ENCODE results near the gene SIGLEC7. TPM values are rescaled to one million over a fixed set of nuclear protein-coding genes. Genes with fewer than 3 reads are reported as not detected.
"Not testable (repeated sequence)": the region's sequence is repeated elsewhere in the genome, so short reads cannot be mapped to it uniquely, and the experiment has no call there.

The SIGLEC7 gene
- total RNA-seq, 1 donor, result not detected

DNA sequence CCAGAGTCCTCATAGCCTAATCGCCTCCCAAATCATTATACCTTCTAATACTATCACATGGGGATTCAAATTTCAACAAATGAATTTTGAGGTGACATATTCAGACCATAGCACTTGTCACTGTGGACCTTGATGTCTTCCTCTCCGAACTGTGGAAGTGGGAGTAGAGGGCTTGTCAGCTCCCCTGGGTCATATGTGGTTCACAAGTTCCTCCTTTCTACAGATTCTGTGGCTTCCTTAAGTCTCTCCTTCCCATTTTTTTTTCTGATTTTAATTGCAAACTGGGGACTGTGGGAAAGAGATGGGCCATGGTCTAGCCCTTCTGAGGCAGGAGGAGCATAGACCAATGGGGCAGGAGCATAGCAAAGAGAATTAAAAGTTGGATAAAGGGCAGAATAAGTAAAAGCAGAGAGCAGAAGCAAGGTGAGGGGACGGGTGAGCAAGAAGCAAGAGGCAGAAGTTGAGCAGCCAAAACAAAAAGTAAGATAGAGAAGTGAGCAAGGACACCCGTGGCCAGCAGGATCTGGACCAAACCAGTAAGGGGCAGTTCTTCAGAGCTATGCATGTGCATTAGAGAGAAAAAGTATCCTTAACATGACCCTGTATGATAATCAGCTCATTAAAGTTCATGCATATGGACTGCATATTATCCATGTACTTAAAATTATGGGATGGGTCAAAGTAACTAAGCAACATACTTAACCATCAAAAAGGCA, 2.6 kb upstream of the SIGLEC7 start:
- Histone ChIP-seq H3K36me3 (ENCODE audit: insufficient read depth, low read length) (no peaks in the 10 kb centered on the region), H4K20me1 (ENCODE audit: insufficient read depth, low read length) (no peaks in the 10 kb centered on the region), H3K4me2 (ENCODE audit: insufficient read depth, low read length) (no peak overlapping the region), H3K4me3 (ENCODE audit: insufficient read depth, low read length) (no peak overlapping the region), H3K27ac (ENCODE audit: low read depth, low read length) (no peak overlapping the region), H2AFZ (ENCODE audit: low read length) (no peak overlapping the region), H3K4me1 (ENCODE audit: insufficient read depth, low read length) (peaks cover 5% of the 10 kb centered on the region), H3K79me2 (ENCODE audit: insufficient read depth, low read length) (no peaks in the 10 kb centered on the region), H3K27me3 (ENCODE audit: insufficient read depth, low read length) (peaks cover 8% of the 10 kb centered on the region), H3K9me3 (ENCODE audit: low read depth, low read length) (no peaks in the 10 kb centered on the region)
- no peak for DNase-seq (ENCODE audit: insufficient read length, low spot score, missing footprints)
- TF ChIP-seq, protein P1, sequence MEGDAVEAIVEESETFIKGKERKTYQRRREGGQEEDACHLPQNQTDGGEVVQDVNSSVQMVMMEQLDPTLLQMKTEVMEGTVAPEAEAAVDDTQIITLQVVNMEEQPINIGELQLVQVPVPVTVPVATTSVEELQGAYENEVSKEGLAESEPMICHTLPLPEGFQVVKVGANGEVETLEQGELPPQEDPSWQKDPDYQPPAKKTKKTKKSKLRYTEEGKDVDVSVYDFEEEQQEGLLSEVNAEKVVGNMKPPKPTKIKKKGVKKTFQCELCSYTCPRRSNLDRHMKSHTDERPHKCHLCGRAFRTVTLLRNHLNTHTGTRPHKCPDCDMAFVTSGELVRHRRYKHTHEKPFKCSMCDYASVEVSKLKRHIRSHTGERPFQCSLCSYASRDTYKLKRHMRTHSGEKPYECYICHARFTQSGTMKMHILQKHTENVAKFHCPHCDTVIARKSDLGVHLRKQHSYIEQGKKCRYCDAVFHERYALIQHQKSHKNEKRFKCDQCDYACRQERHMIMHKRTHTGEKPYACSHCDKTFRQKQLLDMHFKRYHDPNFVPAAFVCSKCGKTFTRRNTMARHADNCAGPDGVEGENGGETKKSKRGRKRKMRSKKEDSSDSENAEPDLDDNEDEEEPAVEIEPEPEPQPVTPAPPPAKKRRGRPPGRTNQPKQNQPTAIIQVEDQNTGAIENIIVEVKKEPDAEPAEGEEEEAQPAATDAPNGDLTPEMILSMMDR (IDR thresholded peaks at IDR 0.05; ENCODE audit: extremely low read depth, low read depth, low read length), result no peak

DNA sequence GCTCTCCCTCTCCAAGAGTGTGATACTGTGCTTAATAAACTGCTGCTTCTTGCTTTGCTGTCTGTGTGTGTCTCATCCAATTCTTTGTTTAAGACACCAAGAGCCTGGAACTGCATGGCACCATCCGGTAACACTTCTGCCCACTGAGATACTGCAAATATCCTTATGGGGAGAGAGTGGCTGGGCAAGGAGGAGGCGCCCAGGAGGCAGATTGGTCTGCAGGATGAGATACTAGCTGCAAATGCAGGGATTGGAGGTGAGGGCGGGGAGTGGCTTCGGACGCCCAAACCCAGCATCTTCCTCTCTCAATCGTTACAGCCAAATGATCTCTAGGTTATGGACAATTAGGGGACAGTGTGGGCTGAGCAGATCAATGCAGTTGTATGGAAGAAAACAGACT, 1.7 kb upstream of the SIGLEC7 start:
- no peaks in the 10 kb centered on the region for H3K9me3 ChIP-seq (ENCODE audit: low read depth, low read length)
- TF ChIP-seq, protein P1 (IDR thresholded peaks at IDR 0.05; ENCODE audit: extremely low read depth, low read depth, low read length), result no peak
- no peaks in the 10 kb centered on the region for H3K36me3 ChIP-seq (ENCODE audit: insufficient read depth, low read length)
- peaks cover 8% of the 10 kb centered on the region for H3K27me3 ChIP-seq (ENCODE audit: insufficient read depth, low read length)
- H3K4me1 ChIP-seq (ENCODE audit: insufficient read depth, low read length), result peaks cover 5% of the 10 kb centered on the region
- H3K4me2 ChIP-seq (ENCODE audit: insufficient read depth, low read length), result no peak overlapping the region
- H3K4me3 ChIP-seq (ENCODE audit: insufficient read depth, low read length), result no peak overlapping the region
- H3K27ac ChIP-seq (ENCODE audit: low read depth, low read length), result no peak overlapping the region
- no peak for DNase-seq (ENCODE audit: insufficient read length, low spot score, missing footprints)
- no peaks in the 10 kb centered on the region for H3K79me2 ChIP-seq (ENCODE audit: insufficient read depth, low read length)
- no peaks in the 10 kb centered on the region for H4K20me1 ChIP-seq (ENCODE audit: insufficient read depth, low read length)
- H2AFZ ChIP-seq (ENCODE audit: low read length), result no peak overlapping the region

DNA sequence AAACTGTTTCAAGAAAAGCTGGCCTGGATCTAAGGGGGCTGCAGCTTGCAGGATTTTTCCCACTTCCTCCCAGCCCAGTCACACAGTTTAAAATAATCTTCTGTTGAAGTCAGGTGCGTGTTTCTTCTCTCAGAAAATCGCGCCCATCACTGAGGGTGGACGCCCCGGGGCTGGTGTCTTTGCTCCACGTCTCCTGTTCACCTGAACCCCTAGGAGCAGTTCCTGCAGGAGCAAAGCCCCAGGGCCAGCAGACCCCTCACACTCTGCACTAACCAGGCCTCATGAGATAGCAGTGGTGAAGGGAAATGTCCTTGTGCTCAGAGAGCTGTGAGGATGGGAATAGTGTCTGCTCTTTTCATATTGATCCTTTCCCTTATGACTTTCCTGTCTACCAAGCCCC, 920 bp upstream of the SIGLEC7 start:
- no peaks in the 10 kb centered on the region for H4K20me1 ChIP-seq (ENCODE audit: insufficient read depth, low read length)
- H3K79me2 ChIP-seq (ENCODE audit: insufficient read depth, low read length), result no peaks in the 10 kb centered on the region
- TF ChIP-seq, protein P1 (IDR thresholded peaks at IDR 0.05; ENCODE audit: extremely low read depth, low read depth, low read length), result no peak
- H3K9me3 ChIP-seq (ENCODE audit: low read depth, low read length), result no peaks in the 10 kb centered on the region
- peaks cover 5% of the 10 kb centered on the region for H3K4me1 ChIP-seq (ENCODE audit: insufficient read depth, low read length)
- H3K4me2 ChIP-seq (ENCODE audit: insufficient read depth, low read length), result no peak overlapping the region
- H3K27me3 ChIP-seq (ENCODE audit: insufficient read depth, low read length), result peaks cover 5% of the 10 kb centered on the region
- H3K36me3 ChIP-seq (ENCODE audit: insufficient read depth, low read length), result no peaks in the 10 kb centered on the region
- H2AFZ ChIP-seq (ENCODE audit: low read length), result no peak overlapping the region
- H3K27ac ChIP-seq (ENCODE audit: low read depth, low read length), result no peak overlapping the region
- DNase-seq (ENCODE audit: insufficient read length, low spot score, missing footprints), result no peak
- H3K4me3 ChIP-seq (ENCODE audit: insufficient read depth, low read length), result no peak overlapping the region

DNA sequence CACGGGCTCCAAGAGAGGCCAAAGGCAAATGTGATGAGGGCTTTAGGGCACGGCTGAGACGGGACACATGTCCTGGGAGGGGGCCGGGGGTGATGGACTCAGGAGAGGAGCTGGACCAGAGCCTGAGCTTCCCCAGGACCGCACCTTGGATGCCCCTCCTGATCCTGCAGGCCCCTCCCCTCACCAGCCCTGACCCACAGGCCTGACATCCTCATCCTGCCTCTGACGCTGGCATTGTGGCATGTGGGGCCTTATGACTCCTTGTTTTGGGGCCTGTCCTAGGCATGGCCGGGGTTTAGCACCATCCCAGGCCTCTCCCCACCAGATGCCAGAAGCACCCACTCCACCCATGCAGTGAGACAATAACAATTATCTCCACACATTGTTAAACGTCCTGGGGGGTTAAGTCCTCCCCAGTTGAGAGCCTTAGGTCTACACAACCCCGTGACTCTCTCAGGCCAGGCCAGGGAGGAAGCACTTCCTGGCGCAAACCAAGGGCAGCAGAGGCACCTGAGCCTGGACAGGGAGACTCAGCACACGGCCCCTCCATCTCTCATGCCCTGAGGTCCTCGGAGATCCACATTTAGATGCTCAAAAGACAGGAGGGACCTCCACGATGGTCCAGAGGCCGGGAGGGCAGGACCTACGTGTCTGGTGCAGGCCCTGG, 841 bp downstream of the SIGLEC7 start:
- H3K4me3 ChIP-seq (ENCODE audit: insufficient read depth, low read length); H2AFZ ChIP-seq (ENCODE audit: low read length); H3K36me3 ChIP-seq (ENCODE audit: insufficient read depth, low read length); H3K4me2 ChIP-seq (ENCODE audit: insufficient read depth, low read length); H3K9me3 ChIP-seq (ENCODE audit: low read depth, low read length); H4K20me1 ChIP-seq (ENCODE audit: insufficient read depth, low read length); H3K27me3 ChIP-seq (ENCODE audit: insufficient read depth, low read length); H3K79me2 ChIP-seq (ENCODE audit: insufficient read depth, low read length); H3K4me1 ChIP-seq (ENCODE audit: insufficient read depth, low read length); H3K27ac ChIP-seq (ENCODE audit: low read depth, low read length); DNase-seq (ENCODE audit: insufficient read length, low spot score, missing footprints): not testable (repeated sequence)

Measured in osteoblast (primary cell).